ENCODE results near the gene RGS5.

GRCh38 chr1:163231385-163231784 lies 28.7 kb upstream of the RGS5 start:
- TF ChIP-seq RAD21 (IDR thresholded peaks at IDR 0.05) (no peak), YY1 (IDR thresholded peaks at IDR 0.05) (no peak), TAF1 (conservative IDR thresholded peaks at IDR 0.05) (no peak), CTCF (IDR thresholded peaks at IDR 0.05; ENCODE audit: low read depth, low read length, missing input control) (no peak), REST (IDR thresholded peaks at IDR 0.05) (no peak), ZBTB33 (IDR thresholded peaks at IDR 0.05) (no peak), JUND (IDR thresholded peaks at IDR 0.05) (no peak), GABPA (IDR thresholded peaks at IDR 0.05 in 1 of 2, conservative IDR thresholded peaks at IDR 0.05 in 1 of 2) (no peak), EGR1 (IDR thresholded peaks at IDR 0.05; ENCODE audit: low read depth in 2 of 2) (no peak), ATF3 (IDR thresholded peaks at IDR 0.05) (no peak), NR2F2 (IDR thresholded peaks at IDR 0.05) (no peak), MAX (IDR thresholded peaks at IDR 0.05) (no peak)

Measured in liver (tissue), 3 donors.